C4-2B (cell line): ENCODE results near the gene CP.

Source experiments
- ZFX ChIP-seq: fragments of 450-650 bp; IDR thresholded peaks from 2 replicates; pipeline ENCODE4 v1.6.1; 2017
- TF ChIP-seq, protein P1 (sequence below): fragments of 450-650 bp; conservative IDR thresholded peaks from 2 replicates; pipeline ENCODE4 v1.5.1; 2017; ENCODE audit warnings: mild to moderate bottlenecking

GRCh38 chr3:149195221-149195620, 26.4 kb downstream of the CP start:
- TF ChIP-seq, protein P1, sequence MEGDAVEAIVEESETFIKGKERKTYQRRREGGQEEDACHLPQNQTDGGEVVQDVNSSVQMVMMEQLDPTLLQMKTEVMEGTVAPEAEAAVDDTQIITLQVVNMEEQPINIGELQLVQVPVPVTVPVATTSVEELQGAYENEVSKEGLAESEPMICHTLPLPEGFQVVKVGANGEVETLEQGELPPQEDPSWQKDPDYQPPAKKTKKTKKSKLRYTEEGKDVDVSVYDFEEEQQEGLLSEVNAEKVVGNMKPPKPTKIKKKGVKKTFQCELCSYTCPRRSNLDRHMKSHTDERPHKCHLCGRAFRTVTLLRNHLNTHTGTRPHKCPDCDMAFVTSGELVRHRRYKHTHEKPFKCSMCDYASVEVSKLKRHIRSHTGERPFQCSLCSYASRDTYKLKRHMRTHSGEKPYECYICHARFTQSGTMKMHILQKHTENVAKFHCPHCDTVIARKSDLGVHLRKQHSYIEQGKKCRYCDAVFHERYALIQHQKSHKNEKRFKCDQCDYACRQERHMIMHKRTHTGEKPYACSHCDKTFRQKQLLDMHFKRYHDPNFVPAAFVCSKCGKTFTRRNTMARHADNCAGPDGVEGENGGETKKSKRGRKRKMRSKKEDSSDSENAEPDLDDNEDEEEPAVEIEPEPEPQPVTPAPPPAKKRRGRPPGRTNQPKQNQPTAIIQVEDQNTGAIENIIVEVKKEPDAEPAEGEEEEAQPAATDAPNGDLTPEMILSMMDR, result no peak
- TF ChIP-seq ZFX, result no peak
